D341Med (cell line): ENCODE results near the gene FAF2.

Experiments used
- DNase-seq: peaks from one replicate; pipeline ENCODE4 v3.0.0; 2012; ENCODE audit warnings: low spot score

The FAF2 gene

DNA sequence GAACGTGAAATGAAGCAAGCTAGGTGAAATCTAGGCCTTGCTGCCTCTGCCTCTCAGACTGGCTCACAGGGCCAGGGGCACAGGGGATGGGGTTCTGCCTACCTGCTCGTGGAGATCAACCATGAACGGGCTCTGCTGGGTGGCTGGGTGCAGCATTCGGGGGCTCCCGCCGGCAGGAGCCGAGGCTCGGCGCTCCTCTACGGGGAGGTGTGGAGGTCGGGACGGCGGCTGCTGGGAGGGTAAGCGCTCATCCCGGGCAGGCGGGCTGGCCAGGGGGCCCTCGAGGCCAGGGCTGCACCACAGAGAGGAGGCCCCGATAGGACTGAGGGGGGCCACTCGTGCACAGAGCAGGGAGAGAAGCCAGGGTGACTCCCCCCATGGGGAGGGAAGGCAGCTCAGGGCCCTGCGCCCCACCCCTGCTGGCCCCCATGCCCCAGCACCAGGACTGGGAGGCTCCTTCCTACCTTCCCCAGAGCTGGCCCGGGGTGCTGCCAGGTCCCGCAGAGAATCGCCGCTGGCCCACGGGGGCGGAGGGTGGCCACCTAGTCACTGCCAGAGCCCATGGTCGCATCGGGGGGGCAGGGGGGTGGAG is 83.8 kb downstream of the FAF2 start:
- no peak for DNase-seq

DNA sequence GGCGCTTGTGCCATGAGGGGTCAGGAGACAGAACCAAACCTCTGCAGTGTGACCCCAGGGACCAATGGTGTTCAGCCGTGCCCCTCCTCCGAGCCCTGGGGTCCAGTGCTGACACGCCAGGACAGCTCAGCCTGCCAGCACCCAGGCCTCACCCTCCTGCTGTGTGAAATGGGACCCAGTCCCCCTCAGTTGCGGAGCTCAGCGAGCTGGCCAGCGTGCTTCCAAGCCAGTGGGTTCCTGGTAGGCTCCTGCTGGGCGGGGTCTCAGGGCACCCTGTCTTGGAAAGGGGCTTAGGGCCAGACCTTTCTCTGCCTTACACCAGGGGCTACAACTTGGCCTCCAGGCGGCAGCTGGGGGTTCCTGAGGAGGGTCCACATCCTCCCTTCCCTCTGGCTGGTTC is 84.6 kb downstream of the FAF2 start:
- DNase-seq, result peak; percentile 18

DNA sequence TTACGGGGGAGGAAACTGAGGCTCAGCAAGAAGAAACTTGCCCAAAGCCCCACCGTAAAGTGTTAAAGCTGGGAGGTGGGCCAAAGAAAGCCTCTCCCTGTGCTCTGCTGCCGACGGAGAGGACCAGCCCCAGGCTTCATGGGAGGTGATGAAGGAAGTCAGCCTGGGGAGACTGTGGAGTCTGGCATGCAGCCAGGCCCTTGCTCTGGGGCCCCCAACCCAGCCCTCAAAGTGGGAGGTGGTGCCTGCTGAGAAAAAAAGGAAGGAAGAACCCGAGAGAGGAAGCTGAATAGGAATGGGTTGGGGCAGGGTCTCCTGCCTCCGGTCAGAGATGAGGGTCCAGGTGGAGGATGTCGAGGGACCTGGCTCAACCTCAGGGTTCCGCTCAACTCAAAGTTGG is 85.2 kb downstream of the FAF2 start:
- DNase-seq, result no peak

GRCh38 chr5:176533894-176534611 is 85.9 kb downstream of the FAF2 start:
- DNase-seq, result peak; percentile 20

GRCh38 chr5:176534640-176535039 is 86.5 kb downstream of the FAF2 start:
- no peak for DNase-seq

GRCh38 chr5:176535101-176535663 is 87.0 kb downstream of the FAF2 start:
- DNase-seq, result no peak

GRCh38 chr5:176535664-176536131 is 87.5 kb downstream of the FAF2 start:
- peak; percentile 30 for DNase-seq

GRCh38 chr5:176536132-176536901 is 88.1 kb downstream of the FAF2 start:
- DNase-seq, result peak; percentile 82

GRCh38 chr5:176536902-176537553 is 88.8 kb downstream of the FAF2 start, which contains the start of gene RNF44:
RNF44 (minus strand) TSS chr5:176537402; CDS start chr5:176532472, 4,930 bp downstream.
- peak; percentile 94 for DNase-seq

GRCh38 chr5:176537554-176538229 is 89.5 kb downstream of the FAF2 start:
- DNase-seq, result peak; percentile 90

DNA sequence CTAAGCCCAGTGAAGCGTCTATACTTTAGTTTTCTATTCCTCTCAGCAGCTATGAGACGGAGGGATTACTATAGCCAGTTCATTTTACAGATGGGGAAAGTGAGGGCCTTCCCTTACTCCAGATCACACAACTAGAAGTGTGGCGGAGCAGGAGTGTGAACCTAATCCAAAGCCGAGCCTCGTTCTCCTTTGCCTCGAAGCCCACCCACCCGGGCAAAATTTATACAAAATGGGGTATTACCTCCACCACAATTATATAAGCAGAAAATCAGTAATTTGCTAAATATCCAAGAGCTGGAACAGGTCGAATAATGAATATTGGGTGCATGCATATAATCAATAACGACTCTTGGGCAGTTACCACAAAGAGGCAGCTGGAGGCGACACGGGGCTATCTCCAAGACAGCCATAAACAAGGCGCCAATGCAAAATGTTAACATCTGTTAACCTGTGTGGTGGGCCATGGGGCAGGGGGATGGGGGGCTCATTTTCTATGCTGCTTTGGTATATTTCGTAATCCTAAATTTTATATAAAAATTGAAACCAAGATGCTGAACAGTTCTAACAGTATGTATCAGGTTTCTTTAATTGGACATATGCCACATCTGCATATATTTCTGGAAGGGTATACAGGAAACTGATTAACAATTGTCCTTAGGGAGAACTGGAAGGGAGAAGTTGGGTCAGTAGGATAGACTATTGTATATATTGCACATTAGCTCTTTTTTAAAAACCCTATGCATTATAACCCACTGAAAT is 90.2 kb downstream of the FAF2 start:
- no peak for DNase-seq

DNA sequence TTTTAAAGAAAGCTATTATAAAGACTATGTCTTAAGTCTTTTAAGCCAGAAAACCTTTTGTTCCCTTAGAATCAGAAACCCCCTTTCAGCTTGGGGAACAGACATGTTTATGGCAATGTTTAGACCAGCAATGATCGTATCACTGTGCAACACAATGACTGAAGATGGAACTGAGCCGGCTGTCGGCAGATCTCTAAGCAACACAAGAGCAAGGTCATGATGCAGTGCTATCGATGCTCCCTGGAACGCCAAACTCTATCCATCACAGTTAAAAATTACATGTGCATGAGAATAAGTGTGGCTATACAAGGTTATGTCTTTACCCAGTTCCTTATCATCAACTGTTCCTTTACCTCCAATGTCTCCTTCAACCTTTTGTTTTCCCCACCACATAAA is 90.8 kb downstream of the FAF2 start:
- DNase-seq, result no peak

DNA sequence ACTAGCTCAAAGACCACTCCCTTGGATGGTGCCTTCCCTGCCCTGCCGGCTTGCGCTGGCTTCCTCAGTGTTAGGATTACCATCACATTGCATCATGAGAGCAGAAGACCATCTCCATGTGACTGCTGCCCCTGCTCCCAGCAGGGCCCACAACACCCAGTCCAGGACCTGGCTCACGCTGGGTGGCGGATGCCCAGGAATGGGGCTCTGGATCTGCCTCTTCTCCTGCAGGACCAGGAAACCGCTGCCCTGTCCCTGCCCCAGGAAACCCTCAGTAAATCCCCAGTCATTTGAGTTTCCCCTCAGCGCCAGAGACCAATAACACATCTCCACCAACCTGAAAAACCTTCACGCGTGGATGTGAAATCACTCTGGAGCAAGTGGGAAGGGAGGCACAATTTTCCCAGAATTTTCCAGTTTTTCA is 92.3 kb downstream of the FAF2 start:
- DNase-seq, result no peak

- DNase-seq, result no peak
These were observed 92.8 kb downstream of the FAF2 start for GRCh38 chr5:176540956-176541337.

GRCh38 chr5:176541338-176542134 is 93.4 kb downstream of the FAF2 start:
- DNase-seq, result no peak

GRCh38 chr5:176542135-176542595 is 94.0 kb downstream of the FAF2 start:
- DNase-seq, result peak; percentile 18

GRCh38 chr5:176542596-176543427 is 94.6 kb downstream of the FAF2 start:
- DNase-seq, result peak; percentile 88

- DNase-seq, result peak; percentile 86
These were observed 95.4 kb downstream of the FAF2 start for GRCh38 chr5:176543428-176544182.
